Measurements from ENCODE around the gene CLASRP. TPM values are rescaled to one million over a fixed set of nuclear protein-coding genes. Genes with fewer than 3 reads are reported as not detected.

Gene CLASRP
- total and polyA plus RNA-seq, 5 donors from 2014 or later: 3.9 to 189 (median 4.8) TPM

- Mint-ChIP-seq H3K27ac (peak overlapping the region in 1 of 3 donors; percentile 75), H3K4me1 (peaks cover 0 to 58% (median 16%) of the 10 kb centered on the region in 4 donors), H3K4me3 (peak overlapping the region; percentile 31 to 81 (median 60)), H3K9me3 (peaks cover 0 to 1% (median 0%) of the 10 kb centered on the region in 7 donors), H3K36me3 (peaks cover 17% of the 10 kb centered on the region), H3K27me3 (no peaks in the 10 kb centered on the region)
- no peak overlapping the region for H3K27ac ChIP-seq (ENCODE audit: insufficient read depth, low read length, poor library complexity, severe bottlenecking)
- no peak for ATAC-seq (ENCODE audit: low read depth in 2 of 2)
- H3K4me3 ChIP-seq (ENCODE audit: low read depth, low read length): no peak overlapping the region
- peaks cover 13% of the 10 kb centered on the region for H3K36me3 ChIP-seq (ENCODE audit: control insufficient read depth, insufficient read depth, low read length)
- DNase-seq: no peak
- no peaks in the 10 kb centered on the region for H3K27me3 ChIP-seq (ENCODE audit: control insufficient read depth, insufficient read depth, low read length)
- peaks cover 24% of the 10 kb centered on the region for H3K4me1 ChIP-seq (ENCODE audit: control insufficient read depth, insufficient read depth, low read length, poor library complexity, severe bottlenecking)
- H3K9me3 ChIP-seq (ENCODE audit: control insufficient read depth in 2 of 2, low read length in 2 of 2): no peaks in the 10 kb centered on the region
Observed at GRCh38 chr19:45082170-45082569, 43.3 kb downstream of the CLASRP start.

DNA sequence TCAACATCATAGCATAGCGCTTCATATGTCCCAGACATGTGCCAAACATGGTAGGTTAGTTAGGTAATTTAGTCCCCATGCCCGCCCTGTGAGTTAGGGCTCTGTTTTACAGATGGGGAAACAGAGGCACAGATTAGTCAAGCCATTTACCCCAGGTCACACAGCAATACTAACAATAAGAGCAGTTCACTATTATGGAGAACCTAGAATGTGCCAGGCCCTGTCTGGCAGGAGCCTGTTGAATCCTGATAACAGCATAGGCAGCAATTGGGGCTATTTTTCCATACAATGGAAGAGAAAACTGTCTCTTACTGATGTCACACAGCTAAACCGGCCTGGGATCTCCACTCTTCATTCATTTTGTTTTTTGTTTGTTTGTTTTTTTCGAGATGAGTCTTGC lies 47.6 kb downstream of the CLASRP start:
- peaks cover 25% of the 10 kb centered on the region for H3K36me3 Mint-ChIP-seq
- H3K27me3 Mint-ChIP-seq: no peaks in the 10 kb centered on the region
- peak overlapping the region in 1 of 3 donors; percentile 52 for H3K27ac Mint-ChIP-seq
- H3K9me3 ChIP-seq (ENCODE audit: control insufficient read depth in 2 of 2, low read length in 2 of 2): no peaks in the 10 kb centered on the region
- H3K4me1 Mint-ChIP-seq: peaks cover 9 to 39% (median 14%) of the 10 kb centered on the region in 4 donors
- peak overlapping the region in 1 of 4 donors; percentile 49 for H3K4me3 Mint-ChIP-seq
- no peak overlapping the region for H3K27ac ChIP-seq (ENCODE audit: insufficient read depth, low read length, poor library complexity, severe bottlenecking)
- no peak for DNase-seq
- H3K9me3 Mint-ChIP-seq: peaks cover 0 to 2% (median 0%) of the 10 kb centered on the region in 7 donors
- H3K4me3 ChIP-seq (ENCODE audit: low read depth, low read length): no peak overlapping the region
- H3K36me3 ChIP-seq (ENCODE audit: control insufficient read depth, insufficient read depth, low read length): peaks cover 16% of the 10 kb centered on the region
- ATAC-seq (ENCODE audit: low read depth in 2 of 2): no peak
- no peaks in the 10 kb centered on the region for H3K27me3 ChIP-seq (ENCODE audit: control insufficient read depth, insufficient read depth, low read length)
- H3K4me1 ChIP-seq (ENCODE audit: control insufficient read depth, insufficient read depth, low read length, poor library complexity, severe bottlenecking): peaks cover 9% of the 10 kb centered on the region

- peaks cover 7 to 37% (median 18%) of the 10 kb centered on the region in 4 donors for H3K4me1 Mint-ChIP-seq
- no peak overlapping the region for H3K27ac ChIP-seq (ENCODE audit: insufficient read depth, low read length, poor library complexity, severe bottlenecking)
- DNase-seq: peak in 2 of 3 donors; percentile 18 to 56
- peaks cover 16% of the 10 kb centered on the region for H3K36me3 Mint-ChIP-seq
- H3K4me3 Mint-ChIP-seq: peak overlapping the region in 2 of 4 donors; percentile 48 to 71
- peak in 1 of 2 donors; percentile 27 for ATAC-seq (ENCODE audit: low read depth in 2 of 2)
- peaks cover 1% of the 10 kb centered on the region for H3K27me3 Mint-ChIP-seq
- H3K36me3 ChIP-seq (ENCODE audit: control insufficient read depth, insufficient read depth, low read length): peaks cover 7% of the 10 kb centered on the region
- H3K27ac Mint-ChIP-seq: peak overlapping the region; percentile 52 to 91 (median 80)
- no peaks in the 10 kb centered on the region for H3K9me3 ChIP-seq (ENCODE audit: control insufficient read depth in 2 of 2, low read length in 2 of 2)
- H3K27me3 ChIP-seq (ENCODE audit: control insufficient read depth, insufficient read depth, low read length): no peaks in the 10 kb centered on the region
- H3K4me1 ChIP-seq (ENCODE audit: control insufficient read depth, insufficient read depth, low read length, poor library complexity, severe bottlenecking): peaks cover 9% of the 10 kb centered on the region
- no peak overlapping the region for H3K4me3 ChIP-seq (ENCODE audit: low read depth, low read length)
- H3K9me3 Mint-ChIP-seq: peaks cover 0 to 3% (median 0%) of the 10 kb centered on the region in 7 donors
Observed at GRCh38 chr19:45087531-45087930, 48.7 kb downstream of the CLASRP start.

- DNase-seq (no peak), ATAC-seq (ENCODE audit: low read depth in 2 of 2) (no peak)
- no peak overlapping the region for H3K27ac Mint-ChIP-seq
- peaks cover 16% of the 10 kb centered on the region for H3K36me3 Mint-ChIP-seq
- Histone ChIP-seq H3K27me3 (ENCODE audit: control insufficient read depth, insufficient read depth, low read length) (no peaks in the 10 kb centered on the region), H3K36me3 (ENCODE audit: control insufficient read depth, insufficient read depth, low read length) (peaks cover 7% of the 10 kb centered on the region), H3K27ac (ENCODE audit: insufficient read depth, low read length, poor library complexity, severe bottlenecking) (no peak overlapping the region), H3K9me3 (ENCODE audit: control insufficient read depth in 2 of 2, low read length in 2 of 2) (no peaks in the 10 kb centered on the region), H3K4me3 (ENCODE audit: low read depth, low read length) (no peak overlapping the region), H3K4me1 (ENCODE audit: control insufficient read depth, insufficient read depth, low read length, poor library complexity, severe bottlenecking) (peaks cover 27% of the 10 kb centered on the region)
- no peak overlapping the region for H3K4me3 Mint-ChIP-seq
- H3K4me1 Mint-ChIP-seq: peaks cover 18 to 60% (median 32%) of the 10 kb centered on the region in 4 donors
- H3K9me3 Mint-ChIP-seq: peaks cover 0 to 4% (median 0%) of the 10 kb centered on the region in 7 donors
- peaks cover 6% of the 10 kb centered on the region for H3K27me3 Mint-ChIP-seq
Observed at GRCh38 chr19:45090034-45090433, 51.2 kb downstream of the CLASRP start.

GRCh38 chr19:45090606-45091005 lies 51.8 kb downstream of the CLASRP start:
- no peak for ATAC-seq (ENCODE audit: low read depth in 2 of 2)
- no peak for DNase-seq
- Mint-ChIP-seq H3K9me3 (peaks cover 0 to 4% (median 0%) of the 10 kb centered on the region in 7 donors), H3K36me3 (peaks cover 16% of the 10 kb centered on the region), H3K4me3 (peak overlapping the region in 2 of 4 donors; percentile 69 to 95), H3K4me1 (peaks cover 17 to 61% (median 34%) of the 10 kb centered on the region in 4 donors), H3K27ac (no peak overlapping the region), H3K27me3 (peaks cover 6% of the 10 kb centered on the region)
- peaks cover 3% of the 10 kb centered on the region for H3K36me3 ChIP-seq (ENCODE audit: control insufficient read depth, insufficient read depth, low read length)
- H3K9me3 ChIP-seq (ENCODE audit: control insufficient read depth in 2 of 2, low read length in 2 of 2): no peaks in the 10 kb centered on the region
- no peaks in the 10 kb centered on the region for H3K27me3 ChIP-seq (ENCODE audit: control insufficient read depth, insufficient read depth, low read length)
- peaks cover 28% of the 10 kb centered on the region for H3K4me1 ChIP-seq (ENCODE audit: control insufficient read depth, insufficient read depth, low read length, poor library complexity, severe bottlenecking)
- no peak overlapping the region for H3K4me3 ChIP-seq (ENCODE audit: low read depth, low read length)
- no peak overlapping the region for H3K27ac ChIP-seq (ENCODE audit: insufficient read depth, low read length, poor library complexity, severe bottlenecking)

DNA sequence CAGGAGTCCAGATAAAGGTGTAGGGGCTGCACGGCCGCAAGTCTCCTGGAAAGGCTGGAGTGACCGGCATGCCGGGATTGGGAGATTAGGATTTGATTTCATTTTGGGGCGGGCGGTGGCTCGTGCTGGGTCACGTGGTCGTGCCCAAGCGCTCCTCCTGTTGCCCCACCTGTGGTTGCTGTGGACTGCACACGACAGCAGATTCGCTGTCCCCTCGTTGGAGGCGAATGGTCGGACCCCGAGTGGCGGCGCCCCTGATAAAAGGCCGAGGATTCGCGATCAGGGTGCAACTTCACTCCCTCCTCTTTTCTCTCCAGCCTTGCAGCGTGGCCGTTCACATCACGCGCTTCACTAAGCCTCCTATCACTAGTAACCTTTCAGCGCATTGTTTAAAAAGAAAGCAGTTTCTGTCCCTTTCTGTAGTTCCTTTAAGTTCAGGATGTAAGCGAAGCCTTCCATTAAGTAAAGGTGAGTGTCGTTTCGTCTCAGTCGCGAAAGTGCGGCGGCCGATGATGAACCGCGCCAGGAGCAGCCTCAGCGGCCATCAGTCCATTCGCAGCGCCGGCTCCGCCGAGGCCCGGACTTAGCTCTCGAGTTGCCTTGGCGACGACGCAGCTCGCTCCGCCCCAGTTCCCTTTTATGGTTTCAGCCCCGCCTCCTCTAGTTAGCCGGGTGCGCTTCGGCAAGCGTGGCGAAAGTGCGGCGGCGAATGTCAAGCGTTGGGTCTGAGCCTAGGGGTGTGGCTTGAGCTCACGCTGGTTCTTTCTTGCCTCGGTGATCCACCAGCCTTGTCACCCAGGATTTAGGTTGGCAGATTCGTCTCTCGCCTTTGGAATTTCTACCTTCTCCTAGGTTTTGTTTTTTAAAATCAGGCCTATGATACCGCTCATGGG lies 52.4 kb downstream of the CLASRP start:
- Histone ChIP-seq H3K27ac (ENCODE audit: insufficient read depth, low read length, poor library complexity, severe bottlenecking) (peak overlapping the region; percentile 88), H3K27me3 (ENCODE audit: control insufficient read depth, insufficient read depth, low read length) (no peaks in the 10 kb centered on the region), H3K4me1 (ENCODE audit: control insufficient read depth, insufficient read depth, low read length, poor library complexity, severe bottlenecking) (peaks cover 28% of the 10 kb centered on the region), H3K4me3 (ENCODE audit: low read depth, low read length) (peak overlapping the region; percentile 95), H3K36me3 (ENCODE audit: control insufficient read depth, insufficient read depth, low read length) (peaks cover 3% of the 10 kb centered on the region), H3K9me3 (ENCODE audit: control insufficient read depth in 2 of 2, low read length in 2 of 2) (no peaks in the 10 kb centered on the region)
- Mint-ChIP-seq H3K36me3 (peaks cover 14% of the 10 kb centered on the region), H3K27ac (peak overlapping the region; percentile 96 to 98 (median 97)), H3K4me3 (peak overlapping the region; percentile 90 to 99 (median 96)), H3K9me3 (peaks cover 0 to 4% (median 0%) of the 10 kb centered on the region in 7 donors), H3K27me3 (peaks cover 6% of the 10 kb centered on the region), H3K4me1 (peaks cover 18 to 65% (median 40%) of the 10 kb centered on the region in 4 donors)
- peak; percentile 89 to 96 (median 93) for DNase-seq
- peak; percentile 79 to 87 for ATAC-seq (ENCODE audit: low read depth in 2 of 2)

- H3K4me3 ChIP-seq (ENCODE audit: low read depth, low read length): peak within 1 kb of the TSS; percentile 95
- Mint-ChIP-seq H3K4me1 (peaks cover 12 to 67% (median 44%) of the 10 kb centered on the region in 4 donors), H3K9me3 (peaks cover 0 to 4% (median 0%) of the 10 kb centered on the region in 7 donors), H3K4me3 (peak within 1 kb of the TSS; percentile 90 to 99 (median 96)), H3K27me3 (peaks cover 6% of the 10 kb centered on the region), H3K27ac (peak within 1 kb of the TSS; percentile 97 to 100 (median 98)), H3K36me3 (peaks cover 4% of the 10 kb centered on the region)
- no peaks in the 10 kb centered on the region for H3K27me3 ChIP-seq (ENCODE audit: control insufficient read depth, insufficient read depth, low read length)
- peaks cover 33% of the 10 kb centered on the region for H3K4me1 ChIP-seq (ENCODE audit: control insufficient read depth, insufficient read depth, low read length, poor library complexity, severe bottlenecking)
- H3K9me3 ChIP-seq (ENCODE audit: control insufficient read depth in 2 of 2, low read length in 2 of 2): no peaks in the 10 kb centered on the region
- peaks cover 3% of the 10 kb centered on the region for H3K36me3 ChIP-seq (ENCODE audit: control insufficient read depth, insufficient read depth, low read length)
- DNase-seq: peak; percentile 88 to 96 (median 94)
- H3K27ac ChIP-seq (ENCODE audit: insufficient read depth, low read length, poor library complexity, severe bottlenecking): peak within 1 kb of the TSS; percentile 88
- ATAC-seq (ENCODE audit: low read depth in 2 of 2): peak; percentile 72 to 77
Observed at GRCh38 chr19:45092747-45093678, 54.2 kb downstream of the CLASRP start, which contains the start of gene PPP1R37. TSS of gene PPP1R37 (plus strand) at chr19:45093179. CDS start at chr19:45093326, 147 bp downstream.

Measured in CD4-positive, CD25-positive, alpha-beta regulatory T cell (primary cell).